Spleen (tissue), 11 donors: ENCODE results near the gene LPP. TPM values are rescaled to one million over a fixed set of nuclear protein-coding genes. Genes with fewer than 3 reads are reported as not detected.

Experiments
- DNase-seq: peaks from one replicate; pipeline ENCODE4 v3.0.0-alpha.2; 2020
- H3K27ac ChIP-seq, 8 donors: fragments of 200-600 bp; sonication (generic) in 7 of 8; 1 replicate in 4 of 8; 2 replicates in 4 of 8; pipeline versions ENCODE4 v1.5.0 to v1.8.0; 2016 to 2021; ENCODE audit warnings: inconsistent platforms in 4 of 8, mild to moderate bottlenecking in 4 of 8, moderate library complexity in 1 of 8
- H3K27me3 ChIP-seq, 7 donors: fragments of 200-600 bp; sonication (generic) in 6 of 7; replicated peaks in 1 of 7; 1 replicate in 4 of 7; 2 replicates in 3 of 7; pipeline versions ENCODE4 v1.5.0 to v1.8.0; 2016 to 2021; ENCODE audit warnings: inconsistent platforms in 3 of 7, mild to moderate bottlenecking in 1 of 7
- H3K36me3 ChIP-seq, 6 donors: fragments of 200-600 bp; sonication (generic) in 5 of 6; 1 replicate in 4 of 6; 2 replicates in 2 of 6; pipeline versions ENCODE4 v1.5.0 to v1.8.0; 2016 to 2021; ENCODE audit warnings: inconsistent platforms in 2 of 6
- H3K4me1 ChIP-seq, 6 donors: fragments of 200-600 bp; sonication (generic) in 5 of 6; 1 replicate in 3 of 6; 2 replicates in 3 of 6; pipeline versions ENCODE4 v1.5.0 to v1.8.0; 2016 to 2021; ENCODE audit warnings: inconsistent platforms in 3 of 6
- H3K4me3 ChIP-seq, 8 donors: fragments of 200-600 bp; sonication (generic) in 7 of 8; 1 replicate in 4 of 8; 2 replicates in 4 of 8; pipeline versions ENCODE4 v1.5.0 to v1.8.0; 2016 to 2021; ENCODE audit warnings: inconsistent platforms in 4 of 8, mild to moderate bottlenecking in 4 of 8, moderate library complexity in 2 of 8
- H3K9me3 ChIP-seq, 8 donors: fragments of 200-600 bp; sonication (generic) in 7 of 8; 1 replicate in 4 of 8; 2 replicates in 4 of 8; pipeline versions ENCODE4 v1.5.0 to v1.8.0; 2016 to 2021; ENCODE audit warnings: inconsistent platforms in 4 of 8
- POLR2A ChIP-seq, 3 donors: fragments of 450-650 bp; IDR thresholded peaks; one replicate each; pipeline ENCODE4 v1.5.1; 2017; ENCODE audit warnings: antibody characterized with exemption in 3 of 3, mild to moderate bottlenecking in 1 of 3
- POLR2AphosphoS5 ChIP-seq, 3 donors: sonication (generic); formaldehyde crosslinking; IDR thresholded peaks; one replicate each; pipeline ENCODE4 v1.5.1; 2017; ENCODE audit warnings: antibody characterized with exemption in 3 of 3
- WGBS, 5 donors: extraction: QIAGEN DNeasy Blood & Tissue Kit in 3 of 5; methylation state at CpG; one replicate each; pipeline versions ENCODE4 v1.1.5 to v1.1.7; 2013 to 2018; 5-methylcytosine and 5-hydroxymethylcytosine counted together
- intact Hi-C: fragments of 100-400 bp; cut with DNase I; formaldehyde crosslinking; loops from one replicate; pipeline ENCODE4 v1.15.0; 2023; ENCODE audit warnings: low total_unique reads
- polyA plus RNA-seq, 3 donors: library from polyadenylated mRNA; stranded (reverse); fragments of 200-250 nt; gene quantifications; one replicate each; pipeline ENCODE4 v1.2.1, GENCODE V29; 2013
- total RNA-seq, 7 donors: library from RNA; depleted of rRNA in 3 of 7; stranded (reverse); fragments of >200 nt in 3 of 7; fragmentation: NEBNext Ultra II Directional in 4 of 7; extraction: Animal tissue kit (Norgen Biotek cat#: 25700) in 4 of 7; gene quantifications; one replicate each; pipeline versions ENCODE4 v1.1.0 to v1.2.1, GENCODE V29; 2016 to 2021
- TF ChIP-seq, protein P1 (sequence below), 11 experiments: fragments of 200-600 bp in 7 of 11; fragments of 450-650 bp in 4 of 11; sonication (generic) in 4 of 11; IDR thresholded peaks in 8 of 11; conservative IDR thresholded peaks in 3 of 11; 1 replicate in 7 of 11; 2 replicates in 4 of 11; pipeline versions ENCODE4 v1.4.0 to v1.8.0; 2016 to 2021; ENCODE audit warnings: antibody characterized with exemption in 11 of 11, inconsistent platforms in 4 of 11, mild to moderate bottlenecking in 1 of 11
- donor health status: healthy with polysubstance abuse.
- donor health status: DM: no; HTN: no; CAD: no; lungs with moderate emphysema.
- donor health status: DM: no; HTN: no; CAD: no.
- donor health status: Bipolar disorder and iron deficiency.
- donor health status: healthy.
- donor health status: DM: no; HTN: no; CAD: no.
- donor health status: DM: yes; HTN: yes; CAD: no.

The LPP gene
- total and polyA plus RNA-seq, 10 donors: 2.4 to 270 (median 156) TPM

DNA sequence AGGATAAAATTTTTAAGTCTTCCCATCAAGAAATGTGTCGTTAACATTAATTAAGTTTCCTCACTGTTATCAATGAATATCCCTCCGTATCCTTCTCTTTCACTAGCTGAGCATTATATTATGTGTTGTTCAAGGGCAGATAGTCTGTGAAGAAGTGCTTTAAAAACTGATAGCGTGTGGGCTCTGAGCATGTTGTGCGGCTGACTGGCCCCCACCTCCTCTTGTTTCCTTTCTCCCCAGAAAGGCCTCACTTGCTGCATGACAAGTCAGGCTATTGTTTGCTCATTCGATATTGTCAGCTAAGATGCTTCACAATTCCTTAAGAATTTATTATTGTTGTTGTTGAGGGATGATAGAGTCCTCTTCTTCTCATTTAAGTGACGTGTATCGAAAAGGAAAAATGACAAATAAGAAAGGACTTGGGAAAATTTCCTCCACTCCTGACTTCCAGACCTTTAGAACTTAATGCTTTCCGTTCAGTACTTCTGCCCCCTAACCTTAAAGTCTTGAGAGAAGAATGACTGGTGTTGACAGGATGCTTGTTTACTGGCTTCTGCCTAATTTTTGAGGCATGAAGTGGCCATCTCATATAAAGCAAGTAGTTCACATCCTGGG is 298.3 kb downstream of the LPP start:
- DNase-seq: no peak
- no peaks in the 10 kb centered on the region for H3K36me3 ChIP-seq
- TF ChIP-seq, protein P1, sequence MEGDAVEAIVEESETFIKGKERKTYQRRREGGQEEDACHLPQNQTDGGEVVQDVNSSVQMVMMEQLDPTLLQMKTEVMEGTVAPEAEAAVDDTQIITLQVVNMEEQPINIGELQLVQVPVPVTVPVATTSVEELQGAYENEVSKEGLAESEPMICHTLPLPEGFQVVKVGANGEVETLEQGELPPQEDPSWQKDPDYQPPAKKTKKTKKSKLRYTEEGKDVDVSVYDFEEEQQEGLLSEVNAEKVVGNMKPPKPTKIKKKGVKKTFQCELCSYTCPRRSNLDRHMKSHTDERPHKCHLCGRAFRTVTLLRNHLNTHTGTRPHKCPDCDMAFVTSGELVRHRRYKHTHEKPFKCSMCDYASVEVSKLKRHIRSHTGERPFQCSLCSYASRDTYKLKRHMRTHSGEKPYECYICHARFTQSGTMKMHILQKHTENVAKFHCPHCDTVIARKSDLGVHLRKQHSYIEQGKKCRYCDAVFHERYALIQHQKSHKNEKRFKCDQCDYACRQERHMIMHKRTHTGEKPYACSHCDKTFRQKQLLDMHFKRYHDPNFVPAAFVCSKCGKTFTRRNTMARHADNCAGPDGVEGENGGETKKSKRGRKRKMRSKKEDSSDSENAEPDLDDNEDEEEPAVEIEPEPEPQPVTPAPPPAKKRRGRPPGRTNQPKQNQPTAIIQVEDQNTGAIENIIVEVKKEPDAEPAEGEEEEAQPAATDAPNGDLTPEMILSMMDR (IDR thresholded peaks at IDR 0.05 in 8 of 11, conservative IDR thresholded peaks at IDR 0.05 in 3 of 11): no peak
- TF ChIP-seq POLR2A (IDR thresholded peaks at IDR 0.05) (no peak), POLR2AphosphoS5 (IDR thresholded peaks at IDR 0.05) (no peak)
- intact Hi-C loops: no loop called here
- no peaks in the 10 kb centered on the region for H3K27me3 ChIP-seq
- 85 to 94% (median 89%) methylated on average over 8 of the region's 8 CpGs for WGBS, 5 donors
- no peak overlapping the region for H3K27ac ChIP-seq
- H3K4me3 ChIP-seq: no peak overlapping the region
- peaks cover 3 to 32% (median 16%) of the 10 kb centered on the region in 6 donors for H3K4me1 ChIP-seq
- H3K9me3 ChIP-seq: no peaks in the 10 kb centered on the region

DNA sequence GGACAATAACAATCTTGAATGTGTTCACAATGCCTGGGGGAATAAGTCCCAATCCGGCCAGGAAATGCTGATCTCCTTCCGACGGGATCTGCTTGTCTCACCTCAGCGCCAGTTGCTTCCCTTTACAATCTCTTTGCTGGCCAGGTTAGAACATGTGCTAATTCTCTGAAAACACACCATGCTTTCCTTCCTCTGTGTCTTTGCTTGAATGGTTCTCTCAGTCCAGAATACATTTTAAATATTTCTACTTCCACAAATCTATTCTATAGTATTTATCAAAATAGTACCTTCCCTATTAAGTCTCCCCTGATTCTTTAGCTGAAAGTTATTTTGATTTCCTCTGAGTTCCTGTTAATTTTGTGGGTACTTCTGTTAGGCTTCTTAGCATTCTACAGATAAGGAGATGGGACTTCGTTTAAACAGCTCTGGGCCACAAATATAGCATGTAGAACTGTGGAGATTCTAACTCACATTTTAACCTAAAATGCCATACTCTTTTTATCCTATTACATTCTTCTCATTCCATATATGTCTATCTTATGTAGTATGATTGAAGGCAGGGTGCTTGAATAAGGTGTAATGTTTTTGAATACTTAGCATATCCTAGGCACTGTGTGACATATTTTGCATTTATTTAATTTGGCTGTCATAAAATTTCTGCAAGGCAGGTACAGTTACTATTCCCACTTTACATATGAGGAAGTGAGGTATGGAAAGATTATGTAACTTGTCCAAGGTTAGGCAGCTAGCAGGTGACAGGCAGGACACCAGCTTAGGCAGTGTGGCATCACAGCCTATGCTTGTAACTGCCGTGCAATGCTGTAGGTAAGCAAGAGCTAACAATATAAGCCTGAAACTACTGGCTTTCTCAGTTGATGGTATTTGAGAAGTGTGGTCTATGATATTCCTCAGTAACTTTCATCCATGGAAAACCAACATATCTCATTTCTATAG is 299.8 kb downstream of the LPP start:
- Histone ChIP-seq H3K4me1 (peaks cover 3 to 32% (median 14%) of the 10 kb centered on the region in 6 donors), H3K27me3 (no peaks in the 10 kb centered on the region), H3K27ac (peak overlapping the region in 2 of 8 donors; percentile 12 to 19), H3K4me3 (no peak overlapping the region), H3K9me3 (no peaks in the 10 kb centered on the region), H3K36me3 (no peaks in the 10 kb centered on the region)
- intact Hi-C loops: no loop called here
- WGBS, 5 donors: 75 to 91% (median 83%) methylated on average over 6 of the region's 6 CpGs
- no peak for DNase-seq
- no peak for TF ChIP-seq POLR2AphosphoS5 (IDR thresholded peaks at IDR 0.05)
- TF ChIP-seq, protein P1 (IDR thresholded peaks at IDR 0.05 in 8 of 11, conservative IDR thresholded peaks at IDR 0.05 in 3 of 11): no peak

DNA sequence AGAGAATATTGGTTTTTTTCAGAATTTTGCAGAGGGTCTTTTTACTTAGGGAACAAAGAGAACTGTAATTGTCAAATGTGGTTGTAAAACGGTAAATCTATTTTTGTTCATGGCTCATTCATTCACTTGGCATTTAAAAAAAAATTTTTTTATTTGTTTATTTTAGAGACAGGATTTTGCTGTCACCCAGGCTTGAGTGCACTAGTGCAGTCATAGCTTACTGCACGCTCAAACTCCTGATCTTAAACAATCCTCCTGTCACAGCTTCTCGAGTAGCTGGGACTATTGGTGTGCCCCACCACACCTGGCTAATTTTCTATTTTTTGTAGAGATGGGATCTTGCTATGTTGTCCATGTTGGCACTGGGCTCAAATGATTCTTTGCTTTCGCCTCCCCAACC is 301.8 kb downstream of the LPP start:
- Histone ChIP-seq H3K9me3 (no peaks in the 10 kb centered on the region), H3K27ac (no peak overlapping the region), H3K36me3 (no peaks in the 10 kb centered on the region), H3K4me1 (peaks cover 3 to 28% (median 12%) of the 10 kb centered on the region in 6 donors), H3K27me3 (no peaks in the 10 kb centered on the region), H3K4me3 (no peak overlapping the region)
- intact Hi-C loops: no loop called here
- DNase-seq: no peak
- WGBS, 5 donors: 91 to 94% (median 92%) methylated on average over 4 of the region's 4 CpGs
- TF ChIP-seq POLR2A (IDR thresholded peaks at IDR 0.05) (no peak), POLR2AphosphoS5 (IDR thresholded peaks at IDR 0.05) (no peak)
- TF ChIP-seq, protein P1 (IDR thresholded peaks at IDR 0.05 in 8 of 11, conservative IDR thresholded peaks at IDR 0.05 in 3 of 11): no peak

DNA sequence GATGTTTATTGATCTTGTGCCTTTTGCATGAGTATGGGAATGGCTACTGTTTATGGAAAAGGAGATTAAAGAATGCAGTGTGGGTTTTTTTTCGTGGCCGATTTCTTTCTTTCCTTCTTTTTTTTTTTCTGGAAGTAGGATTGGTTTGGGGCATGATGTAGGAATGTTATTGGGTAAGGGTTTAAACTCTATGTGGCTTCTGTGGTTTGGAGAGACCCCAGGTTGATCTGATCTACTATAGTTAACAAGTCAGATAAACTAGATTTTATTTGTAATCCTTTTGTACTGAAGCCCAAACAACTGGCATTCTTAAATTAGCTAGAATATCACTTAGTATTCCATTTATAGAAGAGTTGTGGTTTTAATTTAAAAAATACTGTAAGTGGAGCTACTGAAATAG is 304.8 kb downstream of the LPP start:
- intact Hi-C loops: no loop called here
- TF ChIP-seq POLR2AphosphoS5 (IDR thresholded peaks at IDR 0.05): no peak
- TF ChIP-seq POLR2A (IDR thresholded peaks at IDR 0.05): no peak
- TF ChIP-seq, protein P1 (IDR thresholded peaks at IDR 0.05 in 8 of 11, conservative IDR thresholded peaks at IDR 0.05 in 3 of 11): no peak
- H3K9me3 ChIP-seq: no peaks in the 10 kb centered on the region
- no peak overlapping the region for H3K27ac ChIP-seq
- no peak overlapping the region for H3K4me3 ChIP-seq
- 39 to 86% (median 48%) methylated on average over 2 of the region's 2 CpGs for WGBS, 5 donors
- H3K27me3 ChIP-seq: no peaks in the 10 kb centered on the region
- H3K36me3 ChIP-seq: no peaks in the 10 kb centered on the region
- peaks cover 0 to 3% (median under 1%) of the 10 kb centered on the region in 6 donors for H3K4me1 ChIP-seq
- DNase-seq: no peak
